Measurements from ENCODE around the gene SIGLEC14.

DNA sequence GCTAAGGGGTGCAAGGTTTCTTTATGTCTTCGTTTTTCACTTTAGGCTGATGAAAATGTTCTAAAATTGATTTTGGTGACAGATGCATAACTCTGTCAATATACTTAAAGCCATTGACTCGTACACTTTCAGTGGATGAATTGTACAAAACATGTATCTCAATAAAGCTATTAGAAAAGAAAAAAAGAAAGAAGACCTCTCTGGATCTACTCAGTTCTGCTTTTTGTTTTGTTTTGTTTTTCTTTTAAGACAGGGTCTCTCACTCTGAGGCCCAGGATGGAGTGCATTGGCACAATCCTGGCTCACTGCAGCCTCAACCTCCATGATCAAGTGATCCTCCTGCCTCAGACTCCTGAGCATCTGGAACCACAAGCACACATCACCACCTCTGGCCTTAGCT, 19.9 kb downstream of the SIGLEC14 start:
- TF ChIP-seq GATA2 (IDR thresholded peaks at IDR 0.05; ENCODE audit: low read depth, low read length) = no peak
- no peak for TF ChIP-seq GATA3 (IDR thresholded peaks at IDR 0.05; ENCODE audit: low read depth, low read length)
